GM12878 (cell line): ENCODE measurements around the gene BOLA2B. TPM values are rescaled to one million over a fixed set of nuclear protein-coding genes. Genes with fewer than 3 reads are reported as not detected.
A peak's percentile ranks its signal among the peaks of the same experiment; 100 is the strongest.

ENCODE experiments used
- ASH2L ChIP-seq: fragments of 300-600, 200-600 bp; sonication (generic); IDR thresholded peaks from 2 replicates; pipeline ENCODE4 v1.6.1; 2017; ENCODE audit warnings: low read depth, mild to moderate bottlenecking, borderline replicate concordance
- ATF3 ChIP-seq: IDR thresholded peaks from 2 replicates; pipeline ENCODE4 v1.6.1; 2011; ENCODE audit warnings: low read depth, mild to moderate bottlenecking, low read length, moderate library complexity, borderline replicate concordance; ENCODE audit errors: extremely low read depth
- BCLAF1 ChIP-seq: fragments of 450-650 bp; IDR thresholded peaks from 2 replicates; pipeline ENCODE4 v1.6.1; 2017; ENCODE audit warnings: antibody characterized with exemption, mild to moderate bottlenecking, moderate library complexity
- CEBPZ ChIP-seq: fragments of 150-350 bp; IDR thresholded peaks from 2 replicates; pipeline ENCODE4 v1.6.1; 2016; ENCODE audit warnings: low read depth, low read length
- E2F4 ChIP-seq: IDR thresholded peaks from 2 replicates; pipeline ENCODE4 v1.6.1; 2012; ENCODE audit warnings: low read depth, low read length, improper control_type of control experiment
- JUNB ChIP-seq: IDR thresholded peaks from 2 replicates; pipeline ENCODE4 v1.6.1; 2016; ENCODE audit warnings: antibody characterized with exemption, mild to moderate bottlenecking
- MEF2B ChIP-seq: fragments of 450-650 bp; IDR thresholded peaks from 2 replicates; pipeline ENCODE4 v1.6.1; 2018; ENCODE audit warnings: mild to moderate bottlenecking, moderate library complexity; ENCODE audit not compliant: partially characterized antibody, poor library complexity, severe bottlenecking
- MXI1 ChIP-seq: fragments of 150-350 bp; IDR thresholded peaks from 2 replicates; pipeline ENCODE4 v1.6.1; 2011; ENCODE audit warnings: low read depth, mild to moderate bottlenecking, inconsistent platforms, low read length, improper control_type of control experiment
- NBN ChIP-seq: fragments of 450-650 bp; IDR thresholded peaks from 2 replicates; pipeline ENCODE4 v1.6.1; 2016
- NFYA ChIP-seq: IDR thresholded peaks from 2 replicates; pipeline ENCODE4 v1.6.1; 2011; ENCODE audit warnings: low read depth, mild to moderate bottlenecking, low read length, improper control_type of control experiment, borderline replicate concordance
- NR2C2 ChIP-seq: IDR thresholded peaks from 2 replicates; pipeline ENCODE4 v1.6.1; 2011; ENCODE audit warnings: borderline replicate concordance, low read depth; ENCODE audit not compliant: control insufficient read depth, insufficient read length
- POLR2A ChIP-seq: IDR thresholded peaks from 2 replicates; pipeline ENCODE4 v1.6.1; 2011; ENCODE audit warnings: low read depth, mild to moderate bottlenecking, low read length
- RB1 ChIP-seq: fragments of 450-650 bp; formaldehyde crosslinking; IDR thresholded peaks from 2 replicates; pipeline ENCODE4 v1.6.1; 2017; ENCODE audit warnings: mild to moderate bottlenecking, borderline replicate concordance
- SIX5 ChIP-seq: IDR thresholded peaks from 2 replicates; pipeline ENCODE4 v1.6.1; 2011; ENCODE audit warnings: mild to moderate bottlenecking, low read depth, low read length, moderate library complexity; ENCODE audit not compliant: severe bottlenecking
- SRF ChIP-seq, 2 experiments: IDR thresholded peaks; 2 replicates each; pipeline ENCODE4 v1.6.1; 2011; ENCODE audit warnings: low read depth in 2 of 2, low read length in 2 of 2, mild to moderate bottlenecking in 1 of 2, moderate library complexity in 1 of 2
- TAF1 ChIP-seq: IDR thresholded peaks from 2 replicates; pipeline ENCODE4 v1.6.1; 2011; ENCODE audit warnings: mild to moderate bottlenecking, low read depth, low read length, borderline replicate concordance
- USF1 ChIP-seq: IDR thresholded peaks from 2 replicates; pipeline ENCODE4 v1.6.1; 2011; ENCODE audit warnings: borderline replicate concordance, low read depth, mild to moderate bottlenecking, moderate library complexity, mixed read lengths, low read length; ENCODE audit not compliant: insufficient read depth; ENCODE audit errors: extremely low read length
- ZNF217 ChIP-seq: fragments of 450-650 bp; IDR thresholded peaks from 2 replicates; pipeline ENCODE4 v1.6.1; 2017; ENCODE audit warnings: antibody characterized with exemption, mild to moderate bottlenecking
- ZNF384 ChIP-seq: IDR thresholded peaks from 2 replicates; pipeline ENCODE4 v1.6.1; 2012; ENCODE audit warnings: low read depth, mild to moderate bottlenecking, low read length, improper control_type of control experiment, borderline replicate concordance
- polyA plus RNA-seq, 11 experiments: library from polyadenylated mRNA; depleted of rRNA in 4 of 11; unstranded in 6 of 11; stranded (reverse) in 5 of 11; fragments of >200 nt; fragmentation: Nextera tagmentation in 4 of 11; fragmentation: Illumina TruSeq in 1 of 11; extraction: Ambion mirVana in 4 of 11; extraction: Trizol in 1 of 11; gene quantifications; 1 replicate in 1 of 11; 2 replicates in 10 of 11; pipeline versions ENCODE4 v1.2.1 to v1.2.3, GENCODE V29; 2011 to 2016; ENCODE audit warnings: inconsistent platforms in 2 of 11, missing spikeins in 2 of 11, low read depth in 1 of 11
- total RNA-seq, 4 experiments: library from RNA; depleted of rRNA in 3 of 4; stranded (reverse); fragments of >200 nt in 3 of 4; fragmentation: Illumina TruSeq in 1 of 4; extraction: Trizol in 1 of 4; gene quantifications; 2 replicates each; pipeline versions ENCODE4 v1.2.1 to v1.2.3, GENCODE V29; 2013 to 2021

The BOLA2B gene
- total and polyA plus RNA-seq, 10 of the 15 experiments (the other 5 are each of a cell fraction or from before 2014, with no cell fraction given): 39.9 to 292 (median 130) TPM

- TF ChIP-seq CEBPZ (no peak), ASH2L (no peak), JUNB (no peak), MEF2B (peak; percentile 64), MXI1 (peak; percentile 37; the same call in 1 of the 2 replicates), NFYA (no peak), USF1 (no peak), POLR2A (peak; percentile 62), ZNF217 (peak; percentile 83), BCLAF1 (peak; percentile 73), SRF (IDR thresholded peaks at IDR 0.05; ENCODE audit: low read depth in 2 of 2, low read length in 2 of 2) (no peak), SIX5 (no peak), TAF1 (peak; percentile 96), E2F4 (no peak), NR2C2 (no peak), ZNF384 (no peak), RB1 (peak; percentile 79; the same call in 1 of the 2 replicates), ATF3 (no peak), NBN (no peak)
Measured at GRCh38 chr16:30183233-30184095, 10.0 kb downstream of the BOLA2B start, which contains the start of gene CORO1A (continued).
